ENCODE results near the gene DSCAML1.
A peak's percentile ranks its signal among the peaks of the same experiment; 100 is the strongest.

DSCAML1 gene

GRCh38 chr11:117580866-117581265 is 216.2 kb downstream of the DSCAML1 start:
- DNase-seq (ENCODE audit: low spot score) = no peak

- no peak for DNase-seq (ENCODE audit: low spot score)
Measured at GRCh38 chr11:117579161-117579560, 217.9 kb downstream of the DSCAML1 start.

- DNase-seq (ENCODE audit: low spot score) = no peak
Measured at GRCh38 chr11:117575856-117576255, 221.2 kb downstream of the DSCAML1 start.

GRCh38 chr11:117574551-117574950 is 222.5 kb downstream of the DSCAML1 start:
- DNase-seq (ENCODE audit: low spot score) = no peak

GRCh38 chr11:117573326-117573725 is 223.7 kb downstream of the DSCAML1 start:
- DNase-seq (ENCODE audit: low spot score) = no peak

GRCh38 chr11:117572671-117573070 is 224.3 kb downstream of the DSCAML1 start:
- DNase-seq (ENCODE audit: low spot score) = no peak

GRCh38 chr11:117572129-117572528 is 224.9 kb downstream of the DSCAML1 start:
- DNase-seq (ENCODE audit: low spot score) = no peak

GRCh38 chr11:117570701-117571100 is 226.3 kb downstream of the DSCAML1 start:
- DNase-seq (ENCODE audit: low spot score) = no peak

GRCh38 chr11:117569911-117570310 is 227.1 kb downstream of the DSCAML1 start:
- DNase-seq (ENCODE audit: low spot score) = no peak

GRCh38 chr11:117565709-117566108 is 231.3 kb downstream of the DSCAML1 start:
- no peak for DNase-seq (ENCODE audit: low spot score)

GRCh38 chr11:117564321-117564720 is 232.7 kb downstream of the DSCAML1 start:
- no peak for DNase-seq (ENCODE audit: low spot score)

GRCh38 chr11:117563556-117563955 is 233.5 kb downstream of the DSCAML1 start:
- no peak for DNase-seq (ENCODE audit: low spot score)

GRCh38 chr11:117562136-117562535 is 234.9 kb downstream of the DSCAML1 start:
- DNase-seq (ENCODE audit: low spot score) = no peak

- no peak for DNase-seq (ENCODE audit: low spot score)
Measured at GRCh38 chr11:117560780-117561530, 236.1 kb downstream of the DSCAML1 start.

- DNase-seq (ENCODE audit: low spot score) = no peak
Measured at GRCh38 chr11:117559698-117560097, 237.3 kb downstream of the DSCAML1 start.

- no peak for DNase-seq (ENCODE audit: low spot score)
Measured at GRCh38 chr11:117557361-117557760, 239.7 kb downstream of the DSCAML1 start.

GRCh38 chr11:117554601-117555333 is 242.2 kb downstream of the DSCAML1 start:
- no peak for DNase-seq (ENCODE audit: low spot score)

- no peak for DNase-seq (ENCODE audit: low spot score)
Measured at GRCh38 chr11:117552626-117553025, 244.4 kb downstream of the DSCAML1 start.

GRCh38 chr11:117551761-117552343 is 245.2 kb downstream of the DSCAML1 start:
- peak; percentile 60 for DNase-seq (ENCODE audit: low spot score)

GRCh38 chr11:117550466-117550865 is 246.6 kb downstream of the DSCAML1 start:
- DNase-seq (ENCODE audit: low spot score) = no peak

- no peak for DNase-seq (ENCODE audit: low spot score)
Measured at GRCh38 chr11:117549417-117549816, 247.6 kb downstream of the DSCAML1 start.

- DNase-seq (ENCODE audit: low spot score) = no peak
Measured at GRCh38 chr11:117548876-117549275, 248.1 kb downstream of the DSCAML1 start.

- DNase-seq (ENCODE audit: low spot score) = no peak
Measured at GRCh38 chr11:117547946-117548345, 249.1 kb downstream of the DSCAML1 start.
